Fibroblast of the aortic adventitia (primary cell): ENCODE measurements around the gene MEGF11. TPM values are rescaled to one million over a fixed set of nuclear protein-coding genes. Genes with fewer than 3 reads are reported as not detected.

Source experiments
- DNase-seq: peaks from one replicate; pipeline ENCODE4 v3.0.0-alpha.2; 2010; ENCODE audit warnings: low read depth
- H3K4me3 ChIP-seq: 2 replicates; pipeline ENCODE4 v1.5.1; 2011; ENCODE audit warnings: low read depth, mild to moderate bottlenecking, control low read depth, low read length, moderate library complexity
- small RNA-seq: library from RNA; depleted of rRNA; stranded (forward); fragments of <200 nt; gene quantifications from one replicate; pipeline ENCODE3, GENCODE V24; 2012
- total RNA-seq: library from RNA; depleted of rRNA; stranded (reverse); fragments of >200 nt; gene quantifications from 2 replicates; pipeline ENCODE4 v1.2.3, GENCODE V29; 2012; ENCODE audit warnings: low replicate concordance
- TF ChIP-seq, protein P1 (sequence below): IDR thresholded peaks from 2 replicates; pipeline ENCODE4 v1.5.1; 2011; ENCODE audit warnings: mild to moderate bottlenecking, low read length, control low read depth, inconsistent platforms; ENCODE audit not compliant: insufficient read depth

MEGF11 gene
- total RNA-seq, 1 donor, result 0.36 TPM

DNA sequence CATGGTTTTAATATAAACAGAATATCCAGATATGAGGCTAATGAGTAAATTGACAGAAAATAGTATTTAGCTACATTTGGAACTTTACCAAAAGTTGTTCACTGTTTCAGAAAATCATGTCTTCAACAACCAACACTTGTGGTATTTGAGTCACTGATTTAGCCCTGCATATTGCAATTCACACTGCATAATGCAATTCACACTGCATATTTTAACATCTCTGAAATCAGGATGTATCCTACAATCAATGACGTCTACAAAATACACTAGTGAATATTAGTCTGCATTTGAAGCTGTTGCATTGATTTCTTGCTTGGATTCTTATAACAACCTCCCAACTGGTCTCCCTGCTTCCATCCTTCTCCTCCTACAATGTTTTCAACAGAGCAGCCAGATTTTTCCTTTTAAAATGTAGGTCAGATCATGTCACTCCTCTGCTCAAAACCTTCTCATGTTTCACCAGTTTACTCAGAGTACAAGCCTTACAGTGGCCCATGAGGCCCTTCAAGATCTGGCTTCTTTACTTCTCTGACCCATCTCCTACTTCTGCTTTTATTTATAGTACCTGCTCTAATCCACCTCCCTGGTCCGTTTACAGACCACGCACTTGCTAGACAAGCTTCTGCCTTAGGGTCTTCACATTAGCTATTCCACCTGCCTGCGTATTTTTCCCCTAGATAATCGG lies 395.7 kb downstream of the MEGF11 start:
- no peak for DNase-seq
- TF ChIP-seq, protein P1, sequence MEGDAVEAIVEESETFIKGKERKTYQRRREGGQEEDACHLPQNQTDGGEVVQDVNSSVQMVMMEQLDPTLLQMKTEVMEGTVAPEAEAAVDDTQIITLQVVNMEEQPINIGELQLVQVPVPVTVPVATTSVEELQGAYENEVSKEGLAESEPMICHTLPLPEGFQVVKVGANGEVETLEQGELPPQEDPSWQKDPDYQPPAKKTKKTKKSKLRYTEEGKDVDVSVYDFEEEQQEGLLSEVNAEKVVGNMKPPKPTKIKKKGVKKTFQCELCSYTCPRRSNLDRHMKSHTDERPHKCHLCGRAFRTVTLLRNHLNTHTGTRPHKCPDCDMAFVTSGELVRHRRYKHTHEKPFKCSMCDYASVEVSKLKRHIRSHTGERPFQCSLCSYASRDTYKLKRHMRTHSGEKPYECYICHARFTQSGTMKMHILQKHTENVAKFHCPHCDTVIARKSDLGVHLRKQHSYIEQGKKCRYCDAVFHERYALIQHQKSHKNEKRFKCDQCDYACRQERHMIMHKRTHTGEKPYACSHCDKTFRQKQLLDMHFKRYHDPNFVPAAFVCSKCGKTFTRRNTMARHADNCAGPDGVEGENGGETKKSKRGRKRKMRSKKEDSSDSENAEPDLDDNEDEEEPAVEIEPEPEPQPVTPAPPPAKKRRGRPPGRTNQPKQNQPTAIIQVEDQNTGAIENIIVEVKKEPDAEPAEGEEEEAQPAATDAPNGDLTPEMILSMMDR, result no peak
- H3K4me3 ChIP-seq, result no peak overlapping the region

DNA sequence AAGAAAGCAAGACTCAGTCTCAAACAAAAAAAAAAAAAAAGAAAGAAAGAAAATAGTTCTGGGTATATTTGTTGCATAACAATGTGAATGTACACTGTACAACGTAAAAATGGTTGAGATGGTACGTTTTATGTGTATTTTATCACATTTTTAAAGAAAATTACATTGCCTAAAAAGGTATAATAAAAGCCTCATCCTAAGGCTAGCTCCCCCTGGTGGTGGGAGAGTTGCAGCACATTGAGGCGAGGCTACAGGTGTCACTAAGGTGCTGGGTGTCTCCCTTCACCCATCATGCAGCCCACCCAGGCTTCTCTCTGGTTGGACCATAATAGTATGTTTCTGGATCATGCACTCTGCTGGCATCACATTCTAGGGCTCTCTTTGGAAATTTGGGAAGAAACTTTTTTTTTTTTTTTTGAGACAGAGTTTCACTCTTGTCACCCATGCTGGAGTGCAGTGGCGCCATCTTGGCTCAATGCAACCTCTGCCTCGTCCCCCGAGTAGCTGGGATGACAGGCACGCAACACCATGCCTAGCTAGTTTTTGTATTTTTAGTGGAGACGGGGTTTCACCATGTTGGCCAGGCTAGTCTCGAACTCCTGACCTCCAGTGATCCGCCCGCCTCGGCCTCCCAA lies 396.6 kb downstream of the MEGF11 start:
- peak; percentile 65 for DNase-seq
- H3K4me3 ChIP-seq, result no peak overlapping the region
- TF ChIP-seq, protein P1, result peak; percentile 86

GRCh38 chr15:65851981-65852380 lies 401.6 kb downstream of the MEGF11 start:
- no peak overlapping the region for H3K4me3 ChIP-seq
- TF ChIP-seq, protein P1, result no peak
- no peak for DNase-seq

DNA sequence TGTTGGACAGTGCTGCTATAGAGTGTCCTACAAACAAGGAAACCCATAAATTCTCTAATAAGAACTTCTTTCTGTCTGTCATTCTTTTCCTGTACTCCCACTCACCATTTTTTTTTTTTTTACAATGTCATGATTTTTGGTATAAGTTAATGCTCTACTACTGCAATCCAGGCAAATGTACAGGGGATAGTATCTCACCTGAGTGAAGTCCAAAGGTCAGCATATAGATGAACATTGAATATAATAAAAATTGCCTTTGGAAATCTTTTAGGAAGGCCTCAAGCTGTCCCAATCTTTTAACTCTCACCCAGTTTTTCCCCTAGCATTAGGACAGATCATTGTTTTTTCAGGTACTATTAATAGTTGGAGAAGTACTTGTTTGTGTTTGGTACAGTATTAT lies 405.6 kb downstream of the MEGF11 start:
- TF ChIP-seq, protein P1, result no peak
- no peak overlapping the region for H3K4me3 ChIP-seq
- no peak for DNase-seq

DNA sequence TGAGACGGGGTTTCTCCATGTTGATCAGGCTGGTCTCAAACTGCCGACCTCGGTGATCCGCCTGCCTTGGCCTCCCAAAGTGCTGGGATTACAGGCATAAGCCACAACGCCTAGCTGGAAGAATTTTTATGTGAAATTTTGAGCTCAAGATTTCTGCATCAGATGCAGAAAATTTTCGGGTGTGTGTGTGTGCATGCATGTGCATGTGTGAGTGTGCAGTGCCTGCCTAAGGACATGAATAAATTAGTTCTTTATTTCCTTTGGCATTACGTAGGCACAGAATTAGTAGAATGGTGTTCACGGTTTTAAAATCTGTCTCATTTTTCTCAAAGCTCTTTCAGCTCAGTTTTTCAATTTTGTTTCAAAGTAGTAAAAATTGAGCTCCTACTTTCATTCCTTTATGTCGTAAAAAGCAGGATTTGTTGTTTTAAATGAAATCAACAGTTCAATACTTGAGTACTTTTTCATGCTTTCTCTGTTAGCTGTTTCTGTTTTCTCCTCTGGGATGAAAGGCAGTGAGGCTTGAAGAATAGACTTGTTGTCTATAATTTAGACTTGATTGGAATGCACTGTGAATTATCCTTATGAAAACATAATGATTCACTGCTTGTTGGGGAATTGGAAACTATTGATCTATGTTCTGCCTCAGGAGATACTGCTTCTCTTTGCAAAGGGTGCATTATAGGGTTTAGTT lies 407.6 kb downstream of the MEGF11 start:
- no peak overlapping the region for H3K4me3 ChIP-seq
- TF ChIP-seq, protein P1, result no peak
- DNase-seq, result no peak

Small RNA genes within 50 kb of the gene (small RNA-seq; reads per million reads assigned to genes)
- not detected for gene MIR4311

Other genes starting within 250 kb of the MEGF11 start
- 25.6 and 41.8 TPM in 2 replicates for gene DIS3L, start 39.8 kb upstream of the MEGF11 start, total RNA-seq
- 7.0 and 21.5 TPM in 2 replicates for gene TIPIN, start 102.9 kb upstream of the MEGF11 start, total RNA-seq
- 23.4 and 52.2 TPM in 2 replicates for gene MAP2K1, start 133.2 kb upstream of the MEGF11 start, total RNA-seq
- gene SNAPC5, start 244.0 kb upstream of the MEGF11 start, total RNA-seq, result 7.8 and 23.8 TPM in 2 replicates